SK-N-SH treated with all-trans-retinoic acid at 6 μM for 48 hours (cell line): ENCODE results near the gene SYTL3.

Experiments
- CREB5 ChIP-seq: fragments of 250-450 bp; sonication (Bioruptor Pico); IDR thresholded peaks from 2 replicates; pipeline ENCODE4 v1.5.1; 2020; ENCODE audit warnings: low read depth, mild to moderate bottlenecking, moderate library complexity
- CSRNP3 ChIP-seq: fragments of 250-450 bp; sonication (Bioruptor Pico); IDR thresholded peaks from 2 replicates; pipeline ENCODE4 v1.5.1; 2021; ENCODE audit warnings: mild to moderate bottlenecking, moderate library complexity
- ESRRG ChIP-seq: fragments of 250-450 bp; sonication (Bioruptor Pico); IDR thresholded peaks from 2 replicates; pipeline ENCODE4 v1.6.1; 2021; ENCODE audit warnings: mild to moderate bottlenecking
- GLIS3 ChIP-seq: fragments of 250-450 bp; sonication (Bioruptor Pico); IDR thresholded peaks from 2 replicates; pipeline ENCODE4 v1.5.0; 2020; ENCODE audit warnings: mild to moderate bottlenecking, moderate library complexity
- ISL1 ChIP-seq: fragments of 250-450 bp; sonication (Bioruptor Pico); IDR thresholded peaks from 2 replicates; pipeline ENCODE4 v2.1.2; 2022; ENCODE audit warnings: mild to moderate bottlenecking, moderate library complexity
- PATZ1 ChIP-seq: fragments of 250-450 bp; sonication (Bioruptor Pico); IDR thresholded peaks from 2 replicates; pipeline ENCODE4 v1.8.0; 2020; ENCODE audit warnings: mild to moderate bottlenecking, moderate library complexity, borderline replicate concordance
- PPARA ChIP-seq: fragments of 250-450 bp; sonication (Bioruptor Pico); IDR thresholded peaks from 2 replicates; pipeline ENCODE4 v1.5.0; 2020; ENCODE audit warnings: mild to moderate bottlenecking, borderline replicate concordance
- RARB ChIP-seq: fragments of 250-450 bp; sonication (Bioruptor Pico); IDR thresholded peaks from 2 replicates; pipeline ENCODE4 v1.8.0; 2021; ENCODE audit warnings: mild to moderate bottlenecking, moderate library complexity
- TSHZ2 ChIP-seq: fragments of 250-450 bp; sonication (Bioruptor Pico); IDR thresholded peaks from 2 replicates; pipeline ENCODE4 v1.5.0; 2020; ENCODE audit warnings: mild to moderate bottlenecking, moderate library complexity
- ZNF565 ChIP-seq: fragments of 450-650 bp; formaldehyde crosslinking; conservative IDR thresholded peaks from 2 replicates; pipeline ENCODE4 v1.5.0; 2020; ENCODE audit warnings: low read depth, mild to moderate bottlenecking, moderate library complexity
- ZNF8 ChIP-seq: fragments of 450-650 bp; formaldehyde crosslinking; IDR thresholded peaks from 2 replicates; pipeline ENCODE4 v1.5.0; 2020; ENCODE audit warnings: mild to moderate bottlenecking, moderate library complexity

GRCh38 chr6:158739673-158740072 lies 89.8 kb downstream of the SYTL3 start:
- TF ChIP-seq TSHZ2 (CRISPR knock-in tag) (no peak), PATZ1 (CRISPR knock-in tag) (no peak), GLIS3 (no peak), PPARA (no peak), ZNF8 (CRISPR knock-in tag) (no peak), ESRRG (CRISPR knock-in tag) (no peak), RARB (CRISPR knock-in tag) (no peak), ISL1 (CRISPR knock-in tag) (no peak), CSRNP3 (CRISPR knock-in tag) (no peak), ZNF565 (no peak), CREB5 (CRISPR knock-in tag) (no peak)
